WERI-Rb-1 (cell line): ENCODE data around the gene TAF4B.

Experiments
- DNase-seq: peaks from one replicate; pipeline ENCODE4 v3.0.0-alpha.2; 2020
- H3K27ac ChIP-seq: fragments of 250-450 bp; sonication (Bioruptor Pico); 2 replicates; pipeline ENCODE4 v1.5.1; 2020; ENCODE audit warnings: mild to moderate bottlenecking, moderate library complexity
- H3K27me3 ChIP-seq: fragments of 250-450 bp; sonication (Bioruptor Pico); 2 replicates; pipeline ENCODE4 v1.5.1; 2021; ENCODE audit warnings: mild to moderate bottlenecking, low read depth, moderate library complexity; ENCODE audit not compliant: insufficient read depth, severe bottlenecking
- H3K36me3 ChIP-seq: fragments of 250-450 bp; sonication (Bioruptor Pico); 2 replicates; pipeline ENCODE4 v1.5.1; 2020; ENCODE audit warnings: mild to moderate bottlenecking, moderate library complexity
- H3K4me3 ChIP-seq: 2 replicates; pipeline ENCODE4 v1.5.1; 2011; ENCODE audit warnings: low read depth, mild to moderate bottlenecking, control low read depth, low read length
- H3K9me3 ChIP-seq: fragments of 250-450 bp; sonication (Bioruptor Pico); 2 replicates; pipeline ENCODE4 v1.5.1; 2021; ENCODE audit warnings: mild to moderate bottlenecking, moderate library complexity; ENCODE audit not compliant: severe bottlenecking
- TF ChIP-seq, protein P1 (sequence below): IDR thresholded peaks from 2 replicates; pipeline ENCODE4 v1.5.1; 2011; ENCODE audit warnings: low read depth, mild to moderate bottlenecking, control low read depth, inconsistent platforms, low read length

Gene TAF4B

GRCh38 chr18:26419746-26420145, 193.5 kb downstream of the TAF4B start:
- Histone ChIP-seq H3K36me3 (no peaks in the 10 kb centered on the region), H3K27me3 (no peaks in the 10 kb centered on the region), H3K27ac (no peak overlapping the region), H3K9me3 (no peaks in the 10 kb centered on the region), H3K4me3 (no peak overlapping the region)
- DNase-seq, result no peak
- TF ChIP-seq, protein P1, sequence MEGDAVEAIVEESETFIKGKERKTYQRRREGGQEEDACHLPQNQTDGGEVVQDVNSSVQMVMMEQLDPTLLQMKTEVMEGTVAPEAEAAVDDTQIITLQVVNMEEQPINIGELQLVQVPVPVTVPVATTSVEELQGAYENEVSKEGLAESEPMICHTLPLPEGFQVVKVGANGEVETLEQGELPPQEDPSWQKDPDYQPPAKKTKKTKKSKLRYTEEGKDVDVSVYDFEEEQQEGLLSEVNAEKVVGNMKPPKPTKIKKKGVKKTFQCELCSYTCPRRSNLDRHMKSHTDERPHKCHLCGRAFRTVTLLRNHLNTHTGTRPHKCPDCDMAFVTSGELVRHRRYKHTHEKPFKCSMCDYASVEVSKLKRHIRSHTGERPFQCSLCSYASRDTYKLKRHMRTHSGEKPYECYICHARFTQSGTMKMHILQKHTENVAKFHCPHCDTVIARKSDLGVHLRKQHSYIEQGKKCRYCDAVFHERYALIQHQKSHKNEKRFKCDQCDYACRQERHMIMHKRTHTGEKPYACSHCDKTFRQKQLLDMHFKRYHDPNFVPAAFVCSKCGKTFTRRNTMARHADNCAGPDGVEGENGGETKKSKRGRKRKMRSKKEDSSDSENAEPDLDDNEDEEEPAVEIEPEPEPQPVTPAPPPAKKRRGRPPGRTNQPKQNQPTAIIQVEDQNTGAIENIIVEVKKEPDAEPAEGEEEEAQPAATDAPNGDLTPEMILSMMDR, result no peak

GRCh38 chr18:26421503-26421902, 195.3 kb downstream of the TAF4B start:
- Histone ChIP-seq H3K27me3 (no peaks in the 10 kb centered on the region), H3K4me3 (no peak overlapping the region), H3K36me3 (no peaks in the 10 kb centered on the region), H3K27ac (no peak overlapping the region), H3K9me3 (no peaks in the 10 kb centered on the region)
- no peak for DNase-seq
- TF ChIP-seq, protein P1, result no peak

DNA sequence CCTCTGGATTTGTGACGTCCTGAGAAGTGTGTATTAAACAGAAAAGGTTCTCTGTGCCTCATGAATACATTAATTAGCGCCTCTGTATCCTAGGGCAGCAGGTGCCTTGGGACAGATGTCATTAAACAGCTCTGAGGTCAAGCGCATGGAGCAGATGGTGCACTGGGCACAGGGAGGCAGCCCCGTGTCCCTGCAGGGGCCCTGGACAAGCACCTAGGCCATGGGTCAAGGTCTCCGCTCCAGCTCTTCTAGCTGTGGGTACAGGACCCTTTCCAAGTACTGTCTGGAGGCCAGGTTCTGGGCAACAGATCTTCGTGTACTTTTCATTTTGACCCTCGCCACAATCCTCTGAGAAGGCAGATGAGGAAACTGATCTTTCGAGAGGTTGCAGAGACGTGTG, 195.7 kb downstream of the TAF4B start:
- Histone ChIP-seq H3K27ac (no peak overlapping the region), H3K9me3 (no peaks in the 10 kb centered on the region), H3K27me3 (no peaks in the 10 kb centered on the region), H3K36me3 (no peaks in the 10 kb centered on the region), H3K4me3 (no peak overlapping the region)
- TF ChIP-seq, protein P1, result no peak
- DNase-seq, result no peak

DNA sequence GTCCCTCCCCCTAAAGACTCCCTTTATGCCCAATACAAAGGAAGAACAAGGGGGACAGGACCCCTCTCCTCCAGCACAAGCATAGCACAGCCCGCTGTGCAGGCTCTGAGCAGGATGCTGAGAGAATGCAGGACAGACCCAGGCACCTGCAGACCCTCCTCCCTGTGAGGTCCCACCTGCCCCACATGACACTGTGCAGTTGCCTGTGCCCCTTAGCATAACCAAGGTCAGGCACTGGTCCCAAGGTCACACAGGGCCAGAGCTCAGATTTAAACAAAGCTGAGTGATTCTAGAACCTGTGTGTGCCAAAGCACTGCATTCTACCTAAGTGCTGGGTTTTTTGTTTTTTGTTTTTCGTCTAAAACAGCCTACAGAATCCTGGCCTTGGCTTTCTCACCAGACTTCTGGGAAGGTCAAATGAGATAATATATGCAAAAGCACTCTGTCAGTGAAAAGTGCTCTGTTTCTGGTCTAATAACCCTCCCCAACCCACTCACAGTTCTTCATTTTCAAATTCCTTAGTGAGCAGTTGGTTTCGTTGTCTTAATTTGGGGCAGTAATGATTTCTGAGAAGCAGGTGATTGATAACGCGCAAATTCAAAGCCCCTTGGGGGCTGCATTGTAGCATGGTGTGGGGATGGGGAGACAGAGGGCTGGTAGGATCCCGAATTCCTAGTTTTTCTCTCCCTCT, 196.4 kb downstream of the TAF4B start:
- H3K4me3 ChIP-seq, result no peak overlapping the region
- H3K27me3 ChIP-seq, result no peaks in the 10 kb centered on the region
- H3K27ac ChIP-seq, result no peak overlapping the region
- no peaks in the 10 kb centered on the region for H3K9me3 ChIP-seq
- no peak for DNase-seq
- TF ChIP-seq, protein P1, result no peak
- no peaks in the 10 kb centered on the region for H3K36me3 ChIP-seq

- DNase-seq, result no peak
- Histone ChIP-seq H3K36me3 (no peaks in the 10 kb centered on the region), H3K9me3 (no peaks in the 10 kb centered on the region), H3K4me3 (no peak overlapping the region), H3K27ac (no peak overlapping the region), H3K27me3 (no peaks in the 10 kb centered on the region)
- TF ChIP-seq, protein P1, result no peak
Observed at GRCh38 chr18:26424428-26425147, 198.3 kb downstream of the TAF4B start.

GRCh38 chr18:26425148-26425531, 198.9 kb downstream of the TAF4B start:
- H3K27ac ChIP-seq, result no peak overlapping the region
- no peak for DNase-seq
- H3K4me3 ChIP-seq, result no peak overlapping the region

More at GRCh38 chr18:26425148-26425531, 198.9 kb downstream of the TAF4B start:
- TF ChIP-seq, protein P1, result no peak
- H3K36me3 ChIP-seq, result no peaks in the 10 kb centered on the region
- H3K27me3 ChIP-seq, result no peaks in the 10 kb centered on the region
- no peaks in the 10 kb centered on the region for H3K9me3 ChIP-seq
